HL-60 (cell line): ENCODE data around the gene DHX34.

Source experiments
- DNase-seq, 2 experiments: peaks; one replicate each; pipeline ENCODE4 v3.0.0-alpha.2; 2010 to 2020; ENCODE audit warnings: low read depth in 1 of 2, low spot score in 1 of 2
- H3K27ac ChIP-seq: fragments of 250-450 bp; sonication (Bioruptor Pico); replicated peaks from 2 replicates; pipeline ENCODE4 v1.5.1; 2020; ENCODE audit warnings: mild to moderate bottlenecking, moderate library complexity
- H3K27me3 ChIP-seq: fragments of 250-450 bp; sonication (Bioruptor Pico); 2 replicates; pipeline ENCODE4 v1.5.1; 2021; ENCODE audit warnings: mild to moderate bottlenecking, moderate library complexity; ENCODE audit not compliant: insufficient read depth, poor library complexity, severe bottlenecking
- H3K4me3 ChIP-seq: replicated peaks from 2 replicates; pipeline ENCODE4 v1.5.1; 2011; ENCODE audit warnings: mild to moderate bottlenecking, control low read depth, low read length; ENCODE audit not compliant: insufficient read depth
- CTCF ChIP-seq: IDR thresholded peaks from one replicate; pipeline ENCODE4 v1.5.1; 2011; ENCODE audit warnings: low read length, control low read depth, inconsistent platforms; ENCODE audit not compliant: insufficient read depth
- GABPA ChIP-seq: IDR thresholded peaks from 2 replicates; pipeline ENCODE4 v1.6.1; 2012; ENCODE audit warnings: low read depth
- POLR2AphosphoS5 ChIP-seq: IDR thresholded peaks from 2 replicates; pipeline ENCODE4 v1.6.1; 2012; ENCODE audit warnings: low read depth
- REST ChIP-seq: IDR thresholded peaks from 2 replicates; pipeline ENCODE4 v1.6.1; 2012; ENCODE audit warnings: low read depth; ENCODE audit not compliant: insufficient replicate concordance
- SPI1 ChIP-seq: IDR thresholded peaks from 2 replicates; pipeline ENCODE4 v1.6.1; 2012; ENCODE audit warnings: low read depth, mild to moderate bottlenecking, borderline replicate concordance

Gene DHX34

DNA sequence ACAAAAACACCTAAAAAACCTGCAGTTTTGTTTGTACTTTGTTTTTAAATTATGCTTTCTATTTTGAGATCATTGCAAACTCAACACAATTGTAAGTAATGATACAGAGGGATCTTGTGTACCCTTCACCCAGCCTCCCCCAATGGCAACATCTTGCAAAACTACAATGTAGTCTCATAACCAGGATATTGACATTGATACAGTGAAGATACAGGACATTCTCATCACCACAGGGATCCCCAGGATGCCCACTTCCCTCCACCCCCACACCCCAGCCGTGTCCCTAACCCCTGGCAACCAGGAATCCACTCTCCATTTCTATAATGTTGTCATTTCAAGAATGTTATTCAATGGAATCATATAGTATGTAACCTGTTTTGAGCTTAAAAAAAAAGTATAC lies 27.5 kb upstream of the DHX34 start:
- H3K27ac ChIP-seq: no peak overlapping the region; the same call in 1 of the 2 replicates
- H3K4me3 ChIP-seq: no peak overlapping the region
- TF ChIP-seq POLR2AphosphoS5: no peak
- no peak for TF ChIP-seq SPI1
- no peak for TF ChIP-seq GABPA
- TF ChIP-seq CTCF: no peak
- DNase-seq: no peak
- no peaks in the 10 kb centered on the region for H3K27me3 ChIP-seq

DNA sequence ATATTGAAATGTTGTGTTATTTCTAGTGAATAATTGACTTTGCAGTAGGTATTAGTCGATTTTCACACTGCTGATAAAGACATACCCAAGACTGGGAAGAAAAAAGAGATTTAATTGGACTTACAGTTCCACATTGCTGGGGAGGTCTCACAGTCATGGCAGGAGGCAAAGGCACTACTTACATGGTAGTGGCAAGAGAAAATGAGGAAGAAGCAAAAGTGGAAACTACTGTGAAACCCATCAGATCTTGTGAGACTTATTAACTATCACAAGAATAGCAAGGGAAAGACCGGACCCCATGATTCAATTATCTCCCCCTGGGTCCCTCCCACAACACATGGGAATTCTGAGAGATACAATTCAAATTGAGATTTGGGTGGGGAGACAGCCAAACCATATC lies 27.1 kb upstream of the DHX34 start:
- Histone ChIP-seq H3K4me3 (no peak overlapping the region), H3K27me3 (no peaks in the 10 kb centered on the region), H3K27ac (peak overlapping the region; percentile 0; the same call in 1 of the 2 replicates)
- DNase-seq: peak in 1 of 2 experiments; percentile 54
- TF ChIP-seq REST: no peak
- TF ChIP-seq SPI1: peak; percentile 63; the same call in 1 of the 2 replicates

DNA sequence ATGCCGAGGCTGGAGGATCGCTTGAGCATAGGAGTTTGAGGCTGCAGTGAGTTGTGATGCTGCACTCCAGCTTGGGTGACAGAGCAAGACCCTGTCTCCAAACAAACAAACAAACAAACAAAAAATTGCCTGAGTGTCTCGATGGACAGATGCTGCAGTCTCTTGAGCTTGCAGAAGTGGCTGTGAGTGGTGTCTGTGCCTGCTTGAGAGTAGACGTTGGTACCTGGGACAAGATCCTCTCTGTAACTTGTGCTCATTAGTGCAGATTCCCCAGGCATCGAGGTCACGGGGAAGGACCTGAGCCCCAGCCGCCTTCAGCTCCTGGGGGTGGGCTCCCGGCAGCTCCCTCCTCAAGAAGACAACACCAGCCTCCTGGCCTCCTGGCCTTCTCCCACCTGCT lies 25.7 kb upstream of the DHX34 start:
- Histone ChIP-seq H3K27ac (no peak overlapping the region), H3K4me3 (no peak overlapping the region), H3K27me3 (no peaks in the 10 kb centered on the region)
- TF ChIP-seq CTCF (no peak), POLR2AphosphoS5 (no peak), SPI1 (no peak), GABPA (no peak)
- DNase-seq: no peak

DNA sequence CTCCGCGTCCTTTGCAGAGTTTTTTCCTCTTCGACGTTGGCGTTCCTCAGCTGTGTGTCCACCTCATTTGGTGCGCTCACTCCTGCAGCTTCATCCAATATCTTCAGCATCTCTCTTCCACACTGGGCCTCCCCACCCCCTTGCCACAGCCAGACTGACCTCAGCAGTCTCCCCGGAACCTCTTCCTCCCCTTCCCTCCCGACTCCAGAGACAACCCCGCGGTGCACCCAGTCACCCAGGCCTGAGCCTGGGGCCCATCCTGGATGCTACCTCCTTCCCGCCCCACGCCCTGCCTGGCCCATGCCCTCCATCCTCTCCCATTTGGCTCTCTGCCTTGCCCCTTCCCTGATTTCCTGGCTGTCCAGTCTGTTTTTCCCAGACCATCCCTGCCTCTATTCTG lies 25.2 kb upstream of the DHX34 start:
- no peaks in the 10 kb centered on the region for H3K27me3 ChIP-seq
- no peak for DNase-seq
- no peak overlapping the region for H3K4me3 ChIP-seq
- peak overlapping the region; percentile 24; the same call in 1 of the 2 replicates for H3K27ac ChIP-seq
- TF ChIP-seq GABPA (no peak), CTCF (no peak)

DNA sequence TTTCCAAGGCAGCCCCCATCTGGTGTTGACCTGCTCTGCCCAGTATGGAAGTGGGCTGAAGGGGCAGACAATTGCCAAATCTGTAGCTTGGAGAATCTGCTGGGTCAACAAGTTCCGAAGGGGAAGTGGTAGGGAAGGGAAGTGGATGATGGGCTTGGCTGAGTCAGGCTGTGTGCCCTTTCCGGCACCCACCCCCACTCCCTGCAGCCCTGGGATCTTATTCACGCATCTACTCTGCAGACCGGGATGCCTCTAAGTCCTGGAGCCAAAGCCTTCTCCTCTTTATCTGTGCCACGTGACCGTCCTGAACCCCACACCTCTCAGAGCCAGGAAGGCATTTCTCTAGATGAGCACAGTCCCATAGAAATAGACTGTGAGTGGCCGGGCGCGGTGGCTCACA lies 24.6 kb upstream of the DHX34 start:
- Histone ChIP-seq H3K4me3 (no peak overlapping the region), H3K27me3 (no peaks in the 10 kb centered on the region), H3K27ac (peak overlapping the region; percentile 24)
- DNase-seq: peak; percentile 73 to 86
- peak; percentile 97 for TF ChIP-seq SPI1
- TF ChIP-seq CTCF: no peak
